Measurements from ENCODE around the gene ADCY5.

ADCY5 gene

DNA sequence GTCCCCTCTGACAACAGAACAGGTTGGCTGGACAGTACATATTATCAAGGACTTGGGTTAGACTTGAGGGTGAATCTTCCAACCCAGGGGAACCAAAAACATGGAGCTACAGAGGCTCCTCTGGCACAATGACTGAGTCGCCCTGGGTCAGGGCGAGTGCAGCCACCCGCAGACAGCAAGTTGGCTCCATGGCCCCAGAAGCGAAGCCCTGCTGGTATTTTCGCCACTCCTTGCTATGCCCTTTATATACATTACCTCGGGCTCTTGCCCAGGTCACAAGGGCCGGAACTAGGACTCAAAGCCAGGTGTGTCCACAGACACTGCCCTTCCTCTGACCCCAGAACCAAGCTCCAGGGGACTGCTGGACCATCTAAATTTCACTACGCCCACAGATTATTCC is 64.6 kb downstream of the ADCY5 start:
- DNase-seq: no peak

DNA sequence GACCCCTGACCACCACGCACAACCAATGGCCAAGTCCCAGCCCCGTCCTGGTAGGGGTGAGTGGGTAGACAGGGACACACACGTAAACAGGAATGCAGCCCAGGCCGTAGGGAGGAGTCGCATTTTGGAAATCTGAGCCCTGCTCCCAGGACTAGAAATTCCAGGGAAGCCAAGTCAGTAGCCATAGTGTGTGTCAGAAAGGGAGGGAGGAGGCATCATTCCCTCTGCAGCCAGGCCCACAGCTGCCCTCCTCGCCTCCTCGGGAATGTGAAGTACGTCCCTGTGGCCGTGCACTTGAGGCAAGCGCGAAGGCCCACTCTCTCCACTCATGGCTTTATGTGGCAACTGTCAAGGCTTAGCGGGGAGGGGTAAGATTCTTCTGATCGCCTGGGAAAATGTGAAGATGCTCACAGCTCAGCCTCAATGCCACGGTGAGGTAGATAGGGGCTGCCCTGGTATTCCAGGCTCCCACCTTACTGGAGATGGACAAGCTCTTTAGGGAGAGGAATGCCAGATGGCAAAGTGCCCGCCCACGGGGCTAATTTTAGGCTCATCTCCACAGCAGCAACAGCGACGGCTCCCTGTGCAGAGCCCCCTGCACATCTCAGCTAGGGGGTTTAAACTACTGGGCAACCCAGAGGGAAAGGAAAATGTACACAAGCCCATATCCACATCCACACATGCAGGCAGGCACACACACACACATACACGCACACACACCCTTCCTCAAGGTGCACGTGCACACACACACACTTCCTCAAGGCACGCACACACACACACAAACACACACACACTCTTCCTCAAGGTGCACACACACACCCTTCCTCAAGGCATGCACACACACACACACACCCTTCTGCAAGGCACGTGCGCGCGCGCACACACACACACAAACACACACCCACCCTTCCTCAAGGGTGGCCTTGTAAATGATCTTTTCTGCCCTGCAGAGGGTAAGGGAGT is 65.5 kb downstream of the ADCY5 start:
- no peak for DNase-seq

DNA sequence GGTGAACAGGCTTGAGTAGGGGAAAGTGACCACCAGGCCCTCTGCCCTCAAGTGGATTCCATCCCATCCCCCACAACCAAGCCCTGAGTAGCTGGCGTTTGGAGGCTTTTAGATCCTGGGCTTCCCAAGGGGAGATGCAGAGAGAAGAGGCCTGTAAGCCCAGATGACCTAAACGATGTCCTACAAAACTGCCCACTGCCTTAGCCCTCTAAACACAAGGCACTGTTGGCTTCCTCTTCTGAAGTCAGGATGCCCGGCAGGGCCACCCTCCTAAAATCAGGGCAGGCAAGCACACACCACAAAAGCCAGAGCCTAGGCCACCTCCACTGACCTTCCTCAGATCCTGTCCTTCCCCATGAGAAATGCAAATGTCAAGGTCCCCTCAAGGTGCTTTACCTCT is 68.6 kb downstream of the ADCY5 start:
- no peak for DNase-seq

DNA sequence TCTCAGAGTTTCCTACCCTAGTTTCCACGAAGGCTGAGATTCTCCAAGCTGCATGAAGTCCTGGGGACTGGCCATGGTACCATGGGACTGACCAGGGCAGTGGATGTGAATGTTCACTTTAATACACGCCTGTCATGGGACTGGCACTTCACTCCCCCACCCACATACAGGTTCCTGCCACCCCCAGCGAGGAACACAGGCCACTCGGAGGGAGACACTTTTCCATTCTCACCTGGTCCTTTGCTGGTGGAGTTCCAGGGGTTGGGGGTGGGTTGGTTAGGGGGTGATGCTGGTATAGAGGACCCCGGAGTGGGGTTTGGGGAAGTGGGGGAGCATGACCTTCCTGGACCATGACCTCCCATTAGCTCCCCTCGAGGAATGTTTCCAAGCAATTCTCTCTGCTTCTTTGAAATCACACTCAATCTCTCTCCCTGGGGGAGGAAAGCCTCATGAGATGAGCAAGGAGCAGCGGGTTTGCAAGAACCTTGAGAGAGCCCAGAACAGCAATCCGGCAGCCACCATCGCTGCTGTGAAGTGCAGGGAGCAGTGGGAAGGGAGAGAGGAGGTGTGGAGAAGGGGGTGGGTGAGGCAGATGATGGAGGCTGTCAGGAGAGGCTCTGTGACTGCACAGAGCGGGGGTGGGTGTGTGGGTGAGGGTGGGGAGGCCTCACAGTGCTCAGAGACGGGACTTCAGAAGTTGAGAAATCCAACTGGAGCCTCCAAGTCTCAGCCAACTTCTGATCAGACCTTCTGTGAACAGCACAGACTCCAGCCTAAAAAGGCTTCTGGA is 69.7 kb downstream of the ADCY5 start:
- no peak for DNase-seq

DNA sequence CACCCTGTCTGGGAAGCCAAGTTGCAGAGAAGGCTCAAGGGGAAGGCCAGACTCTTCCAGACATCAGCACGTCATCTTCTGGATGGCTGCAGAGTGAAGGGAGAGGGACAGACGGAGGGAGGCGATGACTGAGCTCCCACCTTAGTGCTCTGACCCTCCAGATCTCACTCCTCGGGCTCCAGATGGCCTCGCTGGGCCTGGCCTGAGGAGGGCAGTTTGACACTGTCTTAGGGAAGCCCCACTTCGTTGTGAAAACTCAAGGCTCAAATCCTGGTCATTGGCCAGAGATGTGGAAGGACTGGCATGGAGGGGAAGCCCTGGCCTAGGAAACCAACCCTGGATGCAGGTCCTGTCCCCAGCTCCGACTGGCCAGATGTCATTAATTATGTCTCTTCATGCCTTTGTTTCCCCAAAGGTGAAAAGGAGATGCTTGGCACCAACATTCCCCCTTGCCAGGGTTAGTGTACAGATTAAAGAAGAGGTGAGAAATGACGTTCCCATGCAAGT is 70.4 kb downstream of the ADCY5 start:
- DNase-seq: no peak

DNA sequence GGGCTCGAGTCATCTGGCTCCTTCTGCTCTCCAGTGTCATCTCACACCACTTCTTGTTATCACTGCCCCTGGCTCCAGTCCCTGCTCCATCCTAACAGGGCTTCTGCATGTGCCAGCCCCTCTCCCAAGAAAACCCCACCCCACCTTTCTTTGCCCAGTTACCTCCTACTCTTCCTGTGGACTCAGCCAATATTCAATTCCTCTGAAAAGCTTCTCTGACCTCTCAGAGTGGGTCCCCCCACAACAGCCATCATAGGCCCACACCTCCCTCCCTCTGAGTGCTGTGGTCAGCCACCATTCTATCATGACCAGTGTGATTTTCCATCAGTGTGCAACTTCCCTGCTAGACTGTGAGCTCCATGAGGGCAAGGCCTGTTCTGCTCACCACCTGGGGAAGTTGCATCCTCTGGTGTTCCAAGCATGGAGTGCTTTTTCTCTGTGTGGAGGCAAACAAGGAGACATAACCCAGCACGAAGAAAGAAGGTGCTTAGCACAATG is 71.6 kb downstream of the ADCY5 start:
- DNase-seq: no peak

DNA sequence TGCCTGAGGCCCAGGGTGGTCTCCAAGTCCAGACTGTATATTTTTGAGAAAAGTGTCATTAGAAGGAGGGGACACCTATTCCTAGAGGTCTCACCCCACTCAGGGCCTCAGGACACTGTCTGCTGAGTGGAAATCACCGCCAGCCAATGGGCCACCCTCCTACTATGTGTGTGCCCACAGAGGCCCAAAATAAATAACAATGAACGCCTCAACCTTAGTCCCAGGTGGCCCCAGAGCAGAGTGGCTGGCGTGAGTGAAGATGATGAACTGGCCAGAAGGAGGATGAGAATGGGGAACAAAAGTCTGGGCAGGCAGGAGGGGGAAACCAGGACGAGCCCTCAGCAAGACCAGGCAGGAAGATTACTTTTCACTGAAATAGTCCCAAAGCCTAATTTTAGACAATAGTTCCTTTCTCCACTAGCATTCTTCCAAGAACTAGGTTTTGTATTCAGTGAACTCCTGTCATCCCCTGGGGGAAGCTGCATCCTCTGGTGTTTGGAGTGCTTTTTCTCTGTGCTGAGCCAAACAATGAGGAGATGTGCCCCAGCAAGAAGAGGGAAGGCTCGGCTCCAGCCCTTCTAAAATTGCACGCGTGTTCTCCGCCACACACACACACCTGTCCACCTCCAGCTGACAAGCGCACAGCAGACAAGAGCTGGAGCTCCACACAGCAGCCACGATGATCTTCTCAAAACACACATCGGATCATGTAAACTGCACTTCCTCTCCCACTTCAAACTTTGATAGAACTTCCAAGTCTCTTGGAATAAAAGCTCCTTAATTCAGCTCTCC is 72.2 kb downstream of the ADCY5 start:
- DNase-seq: no peak

DNA sequence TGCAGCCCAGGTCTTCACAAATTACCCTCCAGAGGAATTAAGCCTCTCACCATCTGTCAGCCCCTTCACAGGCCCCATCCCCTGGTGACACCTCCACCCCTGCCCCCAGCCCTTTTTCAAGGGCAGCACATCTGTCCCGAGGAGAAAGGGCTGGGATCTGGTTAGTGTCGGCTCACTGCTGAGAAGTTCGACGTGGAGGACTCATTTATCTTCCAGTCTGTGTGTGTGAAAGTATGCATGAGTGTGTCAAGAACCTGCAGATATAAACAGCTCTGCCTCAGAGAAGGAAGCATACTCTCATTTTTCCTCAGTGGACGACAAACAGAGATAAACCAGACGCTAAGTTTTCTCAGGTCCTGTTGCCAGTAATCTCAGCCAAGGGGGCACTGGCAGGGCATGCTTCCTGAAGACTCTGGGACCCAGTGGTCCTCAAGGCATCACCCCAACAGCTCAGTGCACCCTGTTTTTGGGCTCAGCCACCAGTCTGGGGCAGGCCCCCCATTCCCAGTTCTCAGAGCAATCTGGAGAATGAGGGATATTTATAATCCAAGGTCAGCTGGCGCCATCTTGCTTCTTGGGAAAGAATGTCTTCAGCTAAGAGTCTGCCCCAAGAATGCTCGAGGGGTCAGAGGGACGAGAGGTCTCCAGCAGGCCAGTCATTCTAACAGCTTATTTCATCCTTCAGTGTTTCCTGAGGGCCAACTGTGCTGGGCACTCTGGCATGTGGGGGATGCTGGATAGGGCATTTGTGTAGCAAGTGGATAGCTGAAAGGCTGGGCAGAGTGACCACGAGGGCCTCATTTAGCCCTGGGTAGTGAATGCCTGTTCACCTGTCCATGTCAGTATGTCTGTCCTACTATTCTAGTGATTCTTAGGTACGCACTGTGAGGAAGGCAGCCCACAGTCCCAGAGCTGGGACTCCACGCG is 73.6 kb downstream of the ADCY5 start:
- DNase-seq: no peak

DNA sequence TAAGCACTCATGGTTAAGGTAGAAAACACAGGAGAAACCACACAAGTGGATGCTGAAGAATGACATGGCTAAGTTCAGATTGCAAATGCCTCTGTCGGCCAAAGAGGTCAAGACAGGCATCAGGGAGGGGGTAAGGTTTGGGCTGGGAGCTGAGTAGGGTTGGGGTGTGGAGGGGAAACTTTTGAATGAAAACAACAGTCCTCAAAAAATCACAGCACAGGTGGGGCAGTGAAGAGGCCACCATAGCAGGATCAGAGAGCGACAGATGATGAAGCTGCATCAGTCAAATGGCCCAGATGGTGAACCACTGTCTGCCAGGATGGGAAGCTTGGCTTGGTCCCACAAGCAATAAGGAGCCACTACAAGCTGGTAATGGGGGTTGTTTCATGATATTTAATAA is 74.9 kb downstream of the ADCY5 start:
- no peak for DNase-seq

DNA sequence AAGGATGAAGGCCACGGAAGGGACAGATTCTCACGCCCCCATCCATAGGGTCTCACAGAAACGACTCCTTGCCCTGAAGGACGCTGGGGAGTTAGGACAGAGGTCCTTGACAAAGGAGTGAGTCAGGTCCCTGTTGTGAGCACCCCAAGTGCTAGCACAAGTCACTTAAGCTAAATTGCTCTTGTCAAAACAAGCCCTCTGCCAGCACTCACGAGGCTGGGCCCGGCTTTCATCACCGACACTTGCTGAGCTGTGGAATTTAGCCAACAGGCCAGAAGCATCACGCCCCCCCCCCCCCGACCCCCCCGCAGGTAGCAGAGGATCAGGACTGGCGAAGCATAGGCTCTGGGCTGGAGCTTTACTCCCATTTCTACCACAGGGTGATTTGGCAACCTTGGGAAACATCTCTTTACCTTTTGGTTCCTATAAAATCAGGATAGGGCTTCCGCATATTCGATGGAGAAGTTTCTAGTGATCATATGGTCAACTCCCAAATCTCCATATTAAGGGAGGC is 75.4 kb downstream of the ADCY5 start:
- DNase-seq: no peak

DNA sequence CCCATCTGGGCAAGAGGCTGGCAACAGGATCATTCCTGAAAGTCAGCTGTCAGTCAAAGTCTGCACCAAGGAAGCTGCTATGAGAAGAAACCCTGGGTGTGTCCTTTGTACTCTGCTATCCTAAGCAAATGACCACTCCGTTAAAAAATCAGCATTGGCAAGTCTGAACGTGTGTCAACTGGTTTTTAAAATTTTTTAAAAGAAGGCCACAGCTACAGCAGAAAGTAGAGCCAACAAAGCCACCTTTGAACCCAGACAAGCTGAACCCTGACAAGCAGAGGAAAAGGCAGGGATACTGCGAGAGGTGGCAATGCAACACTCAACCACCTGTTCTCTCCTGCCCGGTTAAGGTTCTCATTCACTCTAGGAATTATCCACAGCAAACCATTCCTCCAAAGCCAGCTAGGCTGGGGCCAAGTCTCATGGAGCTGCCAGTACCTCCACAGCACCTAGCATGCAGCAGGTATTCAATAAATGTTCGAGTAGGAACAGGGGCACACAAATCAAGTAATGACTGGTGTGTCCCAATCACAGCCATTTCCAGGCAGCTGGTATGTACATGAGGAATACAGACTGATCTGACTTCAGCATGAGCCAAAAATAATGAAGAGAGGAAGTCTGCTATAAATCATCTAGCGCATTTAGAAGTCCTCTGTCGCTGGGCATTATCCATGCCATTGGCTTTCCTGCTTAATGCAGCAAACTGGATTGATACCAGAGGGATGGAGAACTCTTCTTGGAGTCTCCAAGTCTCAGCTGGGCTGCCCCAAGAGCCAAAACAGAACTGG is 76.0 kb downstream of the ADCY5 start:
- no peak for DNase-seq

DNA sequence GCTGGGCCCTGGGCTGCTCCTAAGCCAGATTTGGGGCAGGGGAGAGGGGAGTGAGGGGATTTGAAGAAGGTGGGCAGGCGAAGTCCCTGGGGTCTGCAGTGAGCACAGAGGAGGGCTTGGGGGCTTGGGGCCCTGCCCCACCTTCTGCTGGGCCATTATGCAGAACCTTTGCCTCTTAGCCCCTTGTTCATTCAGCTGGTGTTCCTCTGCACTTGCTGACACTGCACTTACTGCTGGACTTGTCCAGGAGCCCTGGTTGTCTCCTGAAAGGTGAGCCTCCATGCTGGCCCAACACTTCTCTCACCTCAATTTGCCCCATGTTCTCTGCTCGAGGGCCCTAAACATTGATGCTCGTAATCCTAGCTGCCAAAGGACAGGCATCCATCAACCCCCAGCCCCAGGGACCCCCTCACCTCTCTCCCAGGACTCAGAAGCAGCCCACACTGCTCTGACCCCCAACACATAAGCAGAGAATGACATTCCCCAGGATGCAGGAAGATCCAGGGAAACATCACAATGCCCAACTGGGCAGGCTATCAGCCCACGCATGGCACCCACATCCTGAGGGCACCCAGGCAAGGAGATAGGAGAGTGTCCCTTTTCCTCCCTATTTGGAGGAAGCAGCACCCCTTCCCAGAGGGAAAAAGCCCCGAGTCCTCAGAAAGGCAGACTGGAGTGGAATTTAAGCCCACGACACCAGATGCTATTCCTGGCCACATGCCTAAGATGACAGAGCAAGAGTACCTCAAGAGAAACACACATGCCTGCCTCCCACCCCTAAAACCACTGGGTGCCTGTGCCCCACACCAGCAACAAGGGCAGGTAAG is 76.8 kb downstream of the ADCY5 start:
- no peak for DNase-seq

DNA sequence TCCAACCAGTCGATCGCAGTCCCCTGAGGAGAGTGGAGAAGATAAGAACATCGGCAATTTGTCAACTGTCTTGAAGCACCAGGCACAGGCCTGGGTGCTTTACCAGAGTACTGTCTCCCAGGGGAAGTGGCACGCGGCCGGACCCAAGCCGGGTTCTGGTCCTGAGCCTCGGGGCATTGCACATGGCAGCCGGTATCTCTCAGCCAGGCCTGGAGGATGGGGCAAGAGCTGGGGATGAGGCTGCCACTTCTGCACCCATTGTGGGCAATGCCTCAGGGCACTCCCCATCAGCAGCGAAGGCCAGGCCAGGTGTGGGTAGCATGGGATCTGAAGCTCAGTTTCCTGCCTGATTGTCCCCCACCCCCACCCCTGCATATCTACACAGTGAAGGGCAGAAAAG is 77.5 kb downstream of the ADCY5 start:
- no peak for DNase-seq

DNA sequence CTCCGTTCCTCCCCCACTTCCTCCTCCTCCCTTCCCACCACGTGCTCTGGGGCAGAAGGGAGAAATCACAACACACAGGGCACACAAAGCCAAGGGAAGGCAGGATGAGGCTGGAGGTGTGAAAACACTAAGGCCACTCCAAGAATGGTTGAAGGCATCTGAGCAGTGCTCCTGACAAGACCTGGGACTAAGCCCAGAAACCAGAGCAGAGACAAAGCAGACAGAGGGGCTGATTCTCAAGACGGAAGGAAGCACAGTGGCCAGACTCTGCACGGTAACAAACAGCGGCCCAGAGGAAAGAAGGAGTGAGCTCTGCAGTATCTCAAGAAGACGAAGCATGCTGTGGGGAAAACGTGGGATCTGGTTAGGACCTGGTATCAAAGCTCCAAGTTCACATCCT is 78.1 kb downstream of the ADCY5 start:
- no peak for DNase-seq

DNA sequence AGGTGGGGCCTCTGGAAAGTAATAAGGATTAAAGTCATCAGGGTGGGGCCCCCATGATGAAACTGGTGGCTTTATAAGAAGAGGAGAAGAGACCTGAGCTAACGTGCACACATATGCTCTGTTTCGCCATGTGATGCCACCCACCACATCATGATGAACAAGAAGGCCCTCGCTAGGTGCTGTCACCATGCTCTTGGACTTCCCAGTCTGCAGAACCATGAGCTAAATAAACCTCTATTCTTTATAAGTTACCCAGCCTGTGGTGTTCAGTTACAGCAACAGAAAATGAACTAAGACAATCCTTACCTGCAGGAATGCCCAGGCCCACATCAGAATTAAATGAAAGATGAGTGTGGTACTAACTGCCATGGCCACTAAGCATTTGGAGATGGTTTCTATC is 79.8 kb downstream of the ADCY5 start:
- no peak for DNase-seq

DNA sequence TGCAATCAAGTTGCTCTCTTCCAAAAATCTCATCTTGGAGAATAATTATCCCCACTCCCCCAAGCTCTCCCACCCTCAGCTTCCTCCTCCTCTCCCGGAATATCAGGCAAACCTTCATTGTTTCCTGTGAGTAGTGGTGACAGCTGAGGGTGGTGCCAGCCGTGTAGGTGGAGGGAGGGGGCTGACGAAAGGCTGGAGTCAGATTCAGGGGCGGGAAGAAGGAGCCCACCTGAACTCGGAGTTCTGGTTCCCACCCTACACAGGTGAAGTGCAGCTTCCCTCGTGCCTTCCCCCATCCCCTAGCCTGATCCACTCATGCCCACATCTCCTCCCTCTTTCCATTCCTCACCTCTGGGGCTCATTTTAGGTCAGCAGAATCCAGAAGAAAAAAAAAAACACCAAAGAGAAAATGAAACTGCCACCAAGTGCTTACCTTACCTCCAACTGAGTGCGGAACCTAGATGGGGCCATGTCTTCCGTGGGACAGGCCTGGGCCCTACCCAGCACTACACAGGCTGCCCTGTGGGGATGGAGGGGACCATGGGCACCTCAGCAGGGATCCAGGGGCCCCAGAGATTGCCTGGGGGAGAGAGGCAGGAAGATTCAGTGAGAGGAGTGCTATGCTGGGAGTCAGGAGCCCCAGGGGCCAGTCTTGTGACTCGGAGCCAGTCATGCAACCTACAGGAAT is 81.3 kb downstream of the ADCY5 start:
- DNase-seq: no peak

DNA sequence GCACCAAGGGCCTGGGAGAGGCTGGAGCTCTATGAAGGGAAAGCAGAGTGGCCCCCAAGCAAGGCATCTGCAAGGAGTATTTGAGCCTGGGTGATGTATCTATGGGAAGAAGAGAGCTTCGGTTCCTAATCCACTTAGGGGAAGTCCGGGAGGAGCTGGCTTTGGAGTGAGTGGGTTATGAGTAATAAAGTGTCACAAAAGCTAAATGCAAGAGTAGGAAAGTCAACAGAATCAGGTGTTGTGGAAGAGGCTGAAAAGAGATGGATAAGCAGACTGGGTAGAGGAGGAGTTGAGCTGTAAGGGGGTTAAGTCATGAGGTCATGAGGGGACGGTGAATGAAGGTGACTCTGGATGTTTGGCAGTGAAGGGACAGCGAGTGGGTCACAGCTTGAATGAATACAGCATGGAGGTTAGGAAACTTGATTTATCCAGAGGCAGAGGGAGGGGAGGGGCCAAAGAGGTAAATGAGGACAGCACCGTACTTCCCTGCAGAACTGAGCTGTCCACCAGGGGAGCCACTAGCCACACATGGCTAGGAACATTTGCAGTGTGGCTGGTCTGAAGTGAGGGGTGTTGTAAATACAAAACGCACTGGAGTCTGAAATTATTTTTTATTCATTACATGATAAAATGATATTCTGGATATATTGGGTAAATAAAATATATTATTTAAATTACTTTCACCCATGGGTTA is 83.3 kb downstream of the ADCY5 start:
- no peak for DNase-seq

DNA sequence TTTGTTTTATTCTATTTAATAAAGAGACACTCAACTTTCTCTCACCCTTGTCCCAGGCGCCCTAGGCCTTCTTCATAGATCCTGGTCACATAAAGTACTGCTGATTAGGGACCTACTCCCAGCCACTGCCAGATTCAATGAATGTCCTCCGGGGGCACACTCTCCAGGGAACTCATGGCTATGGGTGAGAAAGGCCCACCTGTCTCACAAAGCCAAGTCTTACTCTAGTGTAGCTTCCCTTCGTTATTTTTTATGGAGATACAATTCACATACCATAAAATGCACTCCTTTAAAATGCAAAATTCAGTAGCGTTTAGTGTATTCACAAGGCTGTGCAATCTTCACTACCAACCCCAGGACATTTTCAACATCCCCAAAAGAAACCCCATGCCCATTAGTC is 87.8 kb downstream of the ADCY5 start:
- no peak for DNase-seq

All from T1000 (cell line).